HG03575 (cell line): ENCODE measurements around the gene ARAP3.
"Not testable (repeated sequence)": the region's sequence is repeated elsewhere in the genome, so short reads cannot be mapped to it uniquely, and the experiment has no call there.

ENCODE experiments used
- ATAC-seq: cut with Tn5 transposase; IDR thresholded peaks from one replicate; pipeline ENCODE4 v1.9.1; 2021; ENCODE audit not compliant: unreplicated experiment, insufficient number of reproducible peaks, low FRiP score; ENCODE audit errors: extremely low read depth

The ARAP3 gene

GRCh38 chr5:141628175-141628788 lies 53.7 kb downstream of the ARAP3 start:
- ATAC-seq: no peak

- ATAC-seq: no peak
Observed at GRCh38 chr5:141623611-141624010, 58.4 kb downstream of the ARAP3 start.

- ATAC-seq: peak; percentile 62
Observed at GRCh38 chr5:141623186-141623585, 58.8 kb downstream of the ARAP3 start.

- peak; percentile 39 for ATAC-seq
Observed at GRCh38 chr5:141618804-141619554, 63.1 kb downstream of the ARAP3 start, which contains the start of gene DIAPH1. TSS of gene DIAPH1 (minus strand) at chr5:141619000. CDS start at chr5:141618914, 86 bp downstream.

- ATAC-seq: no peak
Observed at GRCh38 chr5:141618030-141618803, 63.8 kb downstream of the ARAP3 start.

GRCh38 chr5:141617682-141618029 lies 64.4 kb downstream of the ARAP3 start:
- ATAC-seq: no peak

- ATAC-seq: no peak
Observed at GRCh38 chr5:141617128-141617527, 64.9 kb downstream of the ARAP3 start.

- ATAC-seq: no peak
Observed at GRCh38 chr5:141615991-141616720, 65.9 kb downstream of the ARAP3 start.

- ATAC-seq: no peak
Observed at GRCh38 chr5:141613344-141613743, 68.7 kb downstream of the ARAP3 start.

GRCh38 chr5:141611289-141611688 lies 70.7 kb downstream of the ARAP3 start:
- ATAC-seq: no peak

- not testable (repeated sequence) for ATAC-seq
Observed at GRCh38 chr5:141609921-141610320, 72.1 kb downstream of the ARAP3 start.

GRCh38 chr5:141609044-141609443 lies 73.0 kb downstream of the ARAP3 start:
- ATAC-seq: no peak

- no peak for ATAC-seq
Observed at GRCh38 chr5:141608557-141608956, 73.5 kb downstream of the ARAP3 start.

GRCh38 chr5:141608046-141608445 lies 74.0 kb downstream of the ARAP3 start:
- no peak for ATAC-seq

- peak; percentile 86 for ATAC-seq
Observed at GRCh38 chr5:141605523-141606277, 76.3 kb downstream of the ARAP3 start.

- ATAC-seq: no peak
Observed at GRCh38 chr5:141603923-141604717, 77.9 kb downstream of the ARAP3 start.
